CD14-positive monocyte (primary cell): ENCODE data around the gene NRP2. TPM values are rescaled to one million over a fixed set of nuclear protein-coding genes. Genes with fewer than 3 reads are reported as not detected.
A peak's percentile ranks its signal among the peaks of the same experiment; 100 is the strongest.

ENCODE experiments used
- DNase-seq, 3 donors: peaks; one replicate each; pipeline ENCODE4 v3.0.0-alpha.2; 2011 to 2022
- H2AFZ ChIP-seq: 2 replicates; pipeline ENCODE4 v1.6.0; 2012; ENCODE audit warnings: mild to moderate bottlenecking, low read depth, low read length, inconsistent platforms; ENCODE audit not compliant: insufficient read depth, poor library complexity, severe bottlenecking
- H3K27ac ChIP-seq, 2 donors: 1 replicate in 1 of 2; 2 replicates in 1 of 2; pipeline ENCODE4 v1.5.1; 2012 to 2013; ENCODE audit warnings: low read length in 2 of 2, control low read depth in 1 of 2, inconsistent platforms in 1 of 2, low read depth in 1 of 2, mild to moderate bottlenecking in 1 of 2
- H3K27me3 ChIP-seq, 2 donors: one replicate each; pipeline versions ENCODE4 v1.6.0 to v1.6.1; 2011 to 2013; ENCODE audit warnings: low read length in 2 of 2; ENCODE audit not compliant: control insufficient read depth in 2 of 2, insufficient read depth in 2 of 2
- H3K36me3 ChIP-seq, 2 donors: replicated peaks in 1 of 2; 1 replicate in 1 of 2; 2 replicates in 1 of 2; pipeline versions ENCODE4 v1.5.1 to v1.6.1; 2012 to 2013; ENCODE audit warnings: low read length in 2 of 2, control low read depth in 1 of 2, inconsistent platforms in 1 of 2, mild to moderate bottlenecking in 1 of 2; ENCODE audit not compliant: insufficient read depth in 2 of 2, control insufficient read depth in 1 of 2
- H3K4me1 ChIP-seq, 2 donors: 1 replicate in 1 of 2; 2 replicates in 1 of 2; pipeline versions ENCODE4 v1.5.1 to v1.6.1; 2012 to 2013; ENCODE audit warnings: low read length in 2 of 2, control low read depth in 1 of 2, inconsistent platforms in 1 of 2, mild to moderate bottlenecking in 1 of 2, moderate library complexity in 1 of 2; ENCODE audit not compliant: insufficient read depth in 2 of 2, control insufficient read depth in 1 of 2
- H3K4me2 ChIP-seq: replicated peaks from 2 replicates; pipeline ENCODE3; 2012; ENCODE audit warnings: low read length, moderate library complexity, mild to moderate bottlenecking; ENCODE audit not compliant: poor library complexity, severe bottlenecking; ENCODE audit errors: extremely low read depth
- H3K4me3 ChIP-seq, 3 experiments: fragments of 200-600 bp in 1 of 3; sonication (generic) in 1 of 3; replicated peaks in 1 of 3; 1 replicate in 2 of 3; 2 replicates in 1 of 3; pipeline ENCODE4 v1.5.1; 2011 to 2013; ENCODE audit warnings: low read length in 3 of 3, mild to moderate bottlenecking in 3 of 3, control low read depth in 2 of 3, low read depth in 2 of 3, inconsistent platforms in 1 of 3, moderate library complexity in 1 of 3
- H3K79me2 ChIP-seq: 2 replicates; pipeline ENCODE4 v1.6.0; 2012; ENCODE audit warnings: mild to moderate bottlenecking, control low read depth, inconsistent platforms, low read length, moderate library complexity; ENCODE audit not compliant: insufficient read depth
- H3K9ac ChIP-seq: 2 replicates; pipeline ENCODE4 v1.6.0; 2017; ENCODE audit warnings: low read length, mild to moderate bottlenecking; ENCODE audit not compliant: insufficient read depth, poor library complexity, severe bottlenecking
- H3K9me3 ChIP-seq, 2 donors: replicated peaks in 1 of 2; 1 replicate in 1 of 2; 2 replicates in 1 of 2; pipeline versions ENCODE4 v1.5.1 to v1.6.1; 2012 to 2013; ENCODE audit warnings: low read length in 2 of 2, control low read depth in 1 of 2; ENCODE audit not compliant: control insufficient read depth in 1 of 2, insufficient read depth in 1 of 2
- H4K20me1 ChIP-seq: 2 replicates; pipeline ENCODE4 v1.6.0; 2012; ENCODE audit warnings: mild to moderate bottlenecking, low read length, control low read depth, moderate library complexity; ENCODE audit not compliant: insufficient read depth
- H3K27ac Mint-ChIP-seq, 7 donors: one replicate each; pipeline ENCODE4 v1.8.0; 2020; ENCODE audit warnings: mild to moderate bottlenecking in 7 of 7, mixed read lengths in 7 of 7, moderate library complexity in 6 of 7, inconsistent platforms in 2 of 7
- H3K27me3 Mint-ChIP-seq, 3 donors: one replicate each; pipeline ENCODE4 v1.8.0; 2021 to 2022; ENCODE audit warnings: low read depth in 3 of 3, mild to moderate bottlenecking in 3 of 3, mixed read lengths in 3 of 3, moderate library complexity in 3 of 3, inconsistent platforms in 1 of 3
- H3K36me3 Mint-ChIP-seq, 2 donors: one replicate each; pipeline ENCODE4 v1.8.0; 2020; ENCODE audit warnings: mixed read lengths in 2 of 2, inconsistent platforms in 1 of 2, mild to moderate bottlenecking in 1 of 2
- H3K4me1 Mint-ChIP-seq: one replicate; pipeline ENCODE4 v1.8.0; 2020; ENCODE audit warnings: mild to moderate bottlenecking, mixed read lengths
- H3K4me3 Mint-ChIP-seq, 2 donors: one replicate each; pipeline ENCODE4 v1.8.0; 2020; ENCODE audit warnings: mild to moderate bottlenecking in 2 of 2, mixed read lengths in 2 of 2, moderate library complexity in 1 of 2
- H3K9me3 Mint-ChIP-seq, 7 donors: one replicate each; pipeline ENCODE4 v1.8.0; 2020 to 2022; ENCODE audit warnings: mixed read lengths in 7 of 7, mild to moderate bottlenecking in 6 of 7, moderate library complexity in 6 of 7, inconsistent platforms in 2 of 7
- WGBS: methylation state at CpG from one replicate; pipeline ENCODE4 v1.1.5; 2013; ENCODE audit warnings: missing lambda C conversion rate; ENCODE audit not compliant: insufficient coverage; 5-methylcytosine and 5-hydroxymethylcytosine counted together
- intact Hi-C, 2 donors: fragments of 100-400 bp; cut with micrococcal nuclease; formaldehyde crosslinking; loops; one replicate each; pipeline versions ENCODE4 v1.15.0 to v1.15.1; 2023
- polyA plus RNA-seq, 3 donors: library from polyadenylated mRNA; depleted of rRNA in 1 of 3; unstranded in 2 of 3; stranded (reverse) in 1 of 3; fragments of 300-500 nt in 2 of 3; fragments of >200 nt in 1 of 3; fragmentation: Illumina TruSeq in 2 of 3; gene quantifications; 1 replicate in 2 of 3; 2 replicates in 1 of 3; pipeline ENCODE4 v1.2.3, GENCODE V29; 2012 to 2021
- TF ChIP-seq, protein P1 (sequence below): fragments of 200-600 bp; IDR thresholded peaks from one replicate; pipeline ENCODE4 v1.8.0; 2022; ENCODE audit warnings: antibody characterized with exemption, mild to moderate bottlenecking

The NRP2 gene
- polyA plus RNA-seq, 3 donors, result 0.97 to 3.3 (median 1.6) TPM

DNA sequence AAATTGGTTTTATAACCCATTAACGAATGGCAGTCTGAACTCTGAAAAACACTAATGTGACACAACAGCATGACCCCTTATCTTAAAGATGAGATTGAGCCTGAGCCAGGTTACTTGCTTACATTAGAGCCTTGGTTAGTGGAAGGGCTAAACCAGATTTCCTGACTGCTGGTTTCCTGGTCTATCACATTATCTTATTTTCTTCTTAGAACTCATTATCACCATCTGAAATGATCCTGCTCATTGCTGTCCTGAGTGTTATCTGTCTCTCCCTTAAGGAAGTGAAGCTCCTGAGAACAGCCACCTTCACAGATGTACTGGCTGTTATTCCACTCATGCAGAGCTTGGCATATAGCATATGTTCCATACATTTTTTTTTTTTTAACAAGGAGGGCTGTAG lies 9.0 kb upstream of the NRP2 start:
- Mint-ChIP-seq H3K27me3 (peaks cover 6 to 9% (median 7%) of the 10 kb centered on the region in 3 donors), H3K9me3 (peaks cover 0 to 2% (median 0%) of the 10 kb centered on the region in 7 donors), H3K4me3 (no peak overlapping the region), H3K36me3 (no peaks in the 10 kb centered on the region), H3K27ac (no peak overlapping the region), H3K4me1 (no peaks in the 10 kb centered on the region)
- H3K4me2 ChIP-seq, result no peak overlapping the region
- no peaks in the 10 kb centered on the region for H3K79me2 ChIP-seq
- no peaks in the 10 kb centered on the region for H3K36me3 ChIP-seq
- peaks cover 0 to 14% of the 10 kb centered on the region in 2 donors for H3K27me3 ChIP-seq
- no peak for DNase-seq
- H3K9ac ChIP-seq, result no peak overlapping the region
- H4K20me1 ChIP-seq, result no peaks in the 10 kb centered on the region
- no peaks in the 10 kb centered on the region for H3K9me3 ChIP-seq
- H3K27ac ChIP-seq, result no peak overlapping the region
- no peaks in the 10 kb centered on the region for H3K4me1 ChIP-seq
- intact Hi-C loops, result loop anchor here in 1 of 2 donors (10.0 kb wide), 1 partner anchor 1529 kb away; no protein-coding TSS in a partner anchor
- H3K4me3 ChIP-seq, result no peak overlapping the region
- no CpG with 5 or more reads among the region's 1 CpG for WGBS
- no peak overlapping the region for H2AFZ ChIP-seq
- TF ChIP-seq, protein P1, sequence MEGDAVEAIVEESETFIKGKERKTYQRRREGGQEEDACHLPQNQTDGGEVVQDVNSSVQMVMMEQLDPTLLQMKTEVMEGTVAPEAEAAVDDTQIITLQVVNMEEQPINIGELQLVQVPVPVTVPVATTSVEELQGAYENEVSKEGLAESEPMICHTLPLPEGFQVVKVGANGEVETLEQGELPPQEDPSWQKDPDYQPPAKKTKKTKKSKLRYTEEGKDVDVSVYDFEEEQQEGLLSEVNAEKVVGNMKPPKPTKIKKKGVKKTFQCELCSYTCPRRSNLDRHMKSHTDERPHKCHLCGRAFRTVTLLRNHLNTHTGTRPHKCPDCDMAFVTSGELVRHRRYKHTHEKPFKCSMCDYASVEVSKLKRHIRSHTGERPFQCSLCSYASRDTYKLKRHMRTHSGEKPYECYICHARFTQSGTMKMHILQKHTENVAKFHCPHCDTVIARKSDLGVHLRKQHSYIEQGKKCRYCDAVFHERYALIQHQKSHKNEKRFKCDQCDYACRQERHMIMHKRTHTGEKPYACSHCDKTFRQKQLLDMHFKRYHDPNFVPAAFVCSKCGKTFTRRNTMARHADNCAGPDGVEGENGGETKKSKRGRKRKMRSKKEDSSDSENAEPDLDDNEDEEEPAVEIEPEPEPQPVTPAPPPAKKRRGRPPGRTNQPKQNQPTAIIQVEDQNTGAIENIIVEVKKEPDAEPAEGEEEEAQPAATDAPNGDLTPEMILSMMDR, result no peak

DNA sequence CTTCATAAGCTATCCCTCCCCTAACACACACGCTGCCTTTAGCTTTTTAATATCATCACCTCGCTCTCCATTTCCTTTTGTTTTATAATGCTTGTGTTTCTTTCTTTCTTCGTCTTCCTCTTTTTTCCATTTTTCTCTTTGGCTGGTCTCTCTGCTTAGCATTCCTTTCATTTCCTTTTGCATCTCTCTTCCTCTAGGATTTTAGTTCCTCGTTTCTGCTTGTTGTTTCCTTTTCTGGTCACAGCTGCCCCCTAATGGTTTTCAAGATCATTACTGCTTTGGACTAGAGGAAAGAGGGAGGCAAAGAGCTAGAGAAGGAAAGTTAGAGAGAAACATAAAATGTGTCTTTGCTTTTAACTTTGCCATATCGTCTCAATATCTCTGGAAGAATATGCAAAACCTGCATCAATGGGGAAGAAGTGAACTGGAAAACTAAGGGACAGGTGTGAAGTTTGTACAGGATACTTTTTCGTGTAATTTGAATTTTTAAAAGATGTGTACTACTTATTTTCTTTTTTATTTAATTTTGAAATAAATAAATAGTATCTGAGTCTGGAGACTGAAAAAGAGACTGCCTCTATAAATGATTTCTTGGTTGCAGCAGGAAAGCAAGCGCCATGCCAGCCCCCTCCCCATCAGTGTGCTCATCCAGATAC lies 6.3 kb upstream of the NRP2 start:
- H2AFZ ChIP-seq, result no peak overlapping the region
- H3K9ac ChIP-seq, result no peak overlapping the region

More for the DNA sequence above, 6.3 kb upstream of the NRP2 start:
- Mint-ChIP-seq H3K36me3 (peaks cover 0 to 2% of the 10 kb centered on the region in 2 donors), H3K27ac (no peak overlapping the region), H3K9me3 (no peaks in the 10 kb centered on the region), H3K4me3 (no peak overlapping the region), H3K27me3 (peaks cover 15 to 17% (median 15%) of the 10 kb centered on the region in 3 donors), H3K4me1 (peaks cover 2% of the 10 kb centered on the region)
- no CpG with 5 or more reads among the region's 7 CpGs for WGBS
- Histone ChIP-seq H3K27me3 (peaks cover 9 to 28% of the 10 kb centered on the region in 2 donors), H3K27ac (no peak overlapping the region), H4K20me1 (no peaks in the 10 kb centered on the region), H3K4me1 (no peaks in the 10 kb centered on the region), H3K79me2 (no peaks in the 10 kb centered on the region), H3K9me3 (no peaks in the 10 kb centered on the region), H3K36me3 (no peaks in the 10 kb centered on the region), H3K4me2 (peak overlapping the region; percentile 1), H3K4me3 (no peak overlapping the region)
- DNase-seq, result peak in 2 of 3 donors; percentile 20 to 52
- TF ChIP-seq, protein P1, result peak; percentile 87
- intact Hi-C loops, result loop anchor here (5.0 to 10.0 kb wide), 2 partner anchors 1349 to 1531 kb away; no protein-coding TSS in a partner anchor
